Osteoblast (primary cell): ENCODE results near the gene GPR78. TPM values are rescaled to one million over a fixed set of nuclear protein-coding genes. Genes with fewer than 3 reads are reported as not detected.

Experiments used
- DNase-seq: peaks from one replicate; pipeline ENCODE4 v3.0.0; 2011; ENCODE audit warnings: low spot score, mixed read lengths; ENCODE audit not compliant: insufficient read length; ENCODE audit errors: missing footprints
- H2AFZ ChIP-seq: 2 replicates; pipeline ENCODE4 v1.6.0; 2011; ENCODE audit warnings: mild to moderate bottlenecking, low read length
- H3K27ac ChIP-seq: 2 replicates; pipeline ENCODE4 v1.5.1; 2011; ENCODE audit warnings: mild to moderate bottlenecking, low read depth, low read length, moderate library complexity
- H3K27me3 ChIP-seq: 2 replicates; pipeline ENCODE4 v1.6.0; 2012; ENCODE audit warnings: mild to moderate bottlenecking, control low read depth, inconsistent platforms, low read length, moderate library complexity; ENCODE audit not compliant: insufficient read depth
- H3K36me3 ChIP-seq: 2 replicates; pipeline ENCODE4 v1.5.1; 2011; ENCODE audit warnings: mild to moderate bottlenecking, low read length, control low read depth, moderate library complexity; ENCODE audit not compliant: insufficient read depth
- H3K4me1 ChIP-seq: 2 replicates; pipeline ENCODE4 v1.5.1; 2011; ENCODE audit warnings: mild to moderate bottlenecking, low read length, control low read depth, moderate library complexity; ENCODE audit not compliant: insufficient read depth
- H3K4me2 ChIP-seq: 2 replicates; pipeline ENCODE4 v1.6.0; 2011; ENCODE audit warnings: mild to moderate bottlenecking, low read length; ENCODE audit not compliant: insufficient read depth
- H3K4me3 ChIP-seq: fragments of 200-600 bp; sonication (generic); 3 replicates; pipeline ENCODE4 v1.5.1; 2012; ENCODE audit warnings: mild to moderate bottlenecking, low read length, inconsistent platforms; ENCODE audit not compliant: insufficient read depth
- H3K79me2 ChIP-seq: 2 replicates; pipeline ENCODE4 v1.6.0; 2012; ENCODE audit warnings: mild to moderate bottlenecking, low read length, control low read depth, inconsistent platforms; ENCODE audit not compliant: insufficient read depth
- H3K9me3 ChIP-seq: 2 replicates; pipeline ENCODE4 v1.5.1; 2011; ENCODE audit warnings: low read depth, low read length, control low read depth
- H4K20me1 ChIP-seq: 2 replicates; pipeline ENCODE4 v1.6.0; 2012; ENCODE audit warnings: mild to moderate bottlenecking, low read length, control low read depth; ENCODE audit not compliant: insufficient read depth
- total RNA-seq: library from RNA; depleted of rRNA; stranded (reverse); fragments of >200 nt; gene quantifications from 2 replicates; pipeline ENCODE4 v1.2.3, GENCODE V29; 2012
- TF ChIP-seq, protein P1 (sequence below): IDR thresholded peaks from 2 replicates; pipeline ENCODE4 v1.5.1; 2011; ENCODE audit warnings: mild to moderate bottlenecking, low read depth, low read length, moderate library complexity; ENCODE audit errors: extremely low read depth

GPR78 gene
- total RNA-seq, 1 donor: 1.8 TPM

DNA sequence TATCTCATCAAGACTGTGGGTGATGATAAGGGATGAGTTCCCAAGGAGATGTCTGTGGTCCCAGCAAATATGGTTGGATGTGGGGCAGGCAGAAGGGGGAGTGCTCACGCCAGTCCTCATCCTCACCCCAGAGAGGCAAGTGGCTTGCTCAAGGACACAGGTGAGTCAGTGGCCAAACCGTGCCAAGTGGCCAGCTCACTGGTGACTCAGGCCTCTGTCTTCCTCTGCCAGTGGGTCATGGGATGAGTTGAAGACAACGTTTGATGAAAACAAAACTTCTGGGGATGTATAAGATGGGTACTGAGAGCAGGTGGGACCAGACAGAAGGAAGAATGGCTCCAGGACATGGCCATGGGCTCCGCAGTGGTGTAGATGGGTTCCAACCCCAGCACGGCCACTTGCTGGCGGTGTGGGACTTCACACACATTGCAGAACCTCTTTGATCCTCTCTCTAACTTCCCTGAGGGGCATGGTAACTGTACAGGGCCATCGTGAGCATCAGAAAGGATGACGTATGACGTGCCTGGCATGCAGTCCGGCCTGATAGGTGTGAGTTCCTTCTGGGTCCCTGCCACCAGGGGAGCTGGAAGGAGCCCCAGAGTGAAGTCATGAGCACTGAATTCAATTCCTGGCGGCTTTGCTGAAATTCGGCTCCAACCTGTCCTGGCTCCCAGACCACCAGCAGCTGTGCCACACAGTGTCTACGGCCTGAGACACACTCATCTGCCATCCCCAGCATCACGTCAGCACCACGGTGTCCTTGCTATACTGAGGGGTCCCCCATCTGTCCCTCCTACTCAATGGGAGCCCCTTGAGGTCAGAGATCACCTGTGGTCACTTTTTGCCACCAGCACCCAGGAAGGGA is 41.3 kb upstream of the GPR78 start:
- H3K4me1 ChIP-seq: peaks cover 28% of the 10 kb centered on the region

GRCh38 chr4:8539661-8540060 is 40.5 kb upstream of the GPR78 start:
- no peaks in the 10 kb centered on the region for H3K79me2 ChIP-seq
- peak; percentile 21 for DNase-seq
- H3K4me2 ChIP-seq: no peak overlapping the region
- H4K20me1 ChIP-seq: no peaks in the 10 kb centered on the region
- no peaks in the 10 kb centered on the region for H3K27me3 ChIP-seq
- no peak overlapping the region for H3K4me3 ChIP-seq
- no peaks in the 10 kb centered on the region for H3K9me3 ChIP-seq
- H2AFZ ChIP-seq: no peak overlapping the region
- H3K4me1 ChIP-seq: peaks cover 32% of the 10 kb centered on the region
- TF ChIP-seq, protein P1, sequence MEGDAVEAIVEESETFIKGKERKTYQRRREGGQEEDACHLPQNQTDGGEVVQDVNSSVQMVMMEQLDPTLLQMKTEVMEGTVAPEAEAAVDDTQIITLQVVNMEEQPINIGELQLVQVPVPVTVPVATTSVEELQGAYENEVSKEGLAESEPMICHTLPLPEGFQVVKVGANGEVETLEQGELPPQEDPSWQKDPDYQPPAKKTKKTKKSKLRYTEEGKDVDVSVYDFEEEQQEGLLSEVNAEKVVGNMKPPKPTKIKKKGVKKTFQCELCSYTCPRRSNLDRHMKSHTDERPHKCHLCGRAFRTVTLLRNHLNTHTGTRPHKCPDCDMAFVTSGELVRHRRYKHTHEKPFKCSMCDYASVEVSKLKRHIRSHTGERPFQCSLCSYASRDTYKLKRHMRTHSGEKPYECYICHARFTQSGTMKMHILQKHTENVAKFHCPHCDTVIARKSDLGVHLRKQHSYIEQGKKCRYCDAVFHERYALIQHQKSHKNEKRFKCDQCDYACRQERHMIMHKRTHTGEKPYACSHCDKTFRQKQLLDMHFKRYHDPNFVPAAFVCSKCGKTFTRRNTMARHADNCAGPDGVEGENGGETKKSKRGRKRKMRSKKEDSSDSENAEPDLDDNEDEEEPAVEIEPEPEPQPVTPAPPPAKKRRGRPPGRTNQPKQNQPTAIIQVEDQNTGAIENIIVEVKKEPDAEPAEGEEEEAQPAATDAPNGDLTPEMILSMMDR: no peak
- H3K36me3 ChIP-seq: no peaks in the 10 kb centered on the region
- H3K27ac ChIP-seq: no peak overlapping the region

More for the DNA sequence above, 41.3 kb upstream of the GPR78 start:
- no peaks in the 10 kb centered on the region for H3K9me3 ChIP-seq
- no peaks in the 10 kb centered on the region for H3K79me2 ChIP-seq
- H3K27me3 ChIP-seq: no peaks in the 10 kb centered on the region
- no peak overlapping the region for H3K4me3 ChIP-seq
- H3K4me2 ChIP-seq: no peak overlapping the region
- H4K20me1 ChIP-seq: no peaks in the 10 kb centered on the region
- peak overlapping the region; percentile 34 for H3K27ac ChIP-seq
- peak; percentile 95 for DNase-seq
- H3K36me3 ChIP-seq: no peaks in the 10 kb centered on the region
- H2AFZ ChIP-seq: no peak overlapping the region
- TF ChIP-seq, protein P1: no peak

DNA sequence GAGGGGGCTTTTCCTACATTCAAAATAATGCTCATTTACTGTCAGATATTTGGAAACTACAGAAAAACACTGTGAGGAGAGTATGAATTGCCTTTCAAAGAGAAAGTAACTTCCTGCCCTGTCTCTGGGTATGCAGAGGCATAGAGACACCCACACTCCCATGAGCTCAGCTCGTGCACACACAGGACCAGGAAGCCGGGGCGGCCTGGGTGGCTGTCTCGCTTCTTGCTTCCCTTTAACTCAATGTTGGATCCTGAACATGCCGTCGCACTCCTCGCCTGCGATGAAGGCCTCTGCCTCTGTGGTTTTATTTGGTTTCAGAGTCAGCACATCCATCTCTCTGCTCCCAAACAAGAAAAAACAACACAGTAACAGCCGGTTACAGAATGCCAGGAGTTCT is 40.1 kb upstream of the GPR78 start:
- Histone ChIP-seq H3K4me2 (no peak overlapping the region), H3K36me3 (no peaks in the 10 kb centered on the region), H2AFZ (peak overlapping the region; percentile 88), H3K27ac (no peak overlapping the region), H3K4me3 (no peak overlapping the region), H3K79me2 (no peaks in the 10 kb centered on the region), H3K4me1 (peaks cover 36% of the 10 kb centered on the region), H4K20me1 (no peaks in the 10 kb centered on the region), H3K9me3 (no peaks in the 10 kb centered on the region), H3K27me3 (no peaks in the 10 kb centered on the region)
- TF ChIP-seq, protein P1: no peak
- DNase-seq: peak; percentile 66

- Histone ChIP-seq H3K36me3 (no peaks in the 10 kb centered on the region), H3K79me2 (no peaks in the 10 kb centered on the region), H3K27me3 (no peaks in the 10 kb centered on the region), H4K20me1 (no peaks in the 10 kb centered on the region), H3K4me2 (no peak overlapping the region), H3K4me1 (peaks cover 39% of the 10 kb centered on the region), H3K27ac (no peak overlapping the region), H3K9me3 (no peaks in the 10 kb centered on the region), H3K4me3 (no peak overlapping the region), H2AFZ (no peak overlapping the region)
- TF ChIP-seq, protein P1: no peak
- DNase-seq: peak; percentile 71
These were observed 39.6 kb upstream of the GPR78 start for GRCh38 chr4:8540586-8540985.
